Globus pallidus (tissue), 1 donor: ENCODE data around the gene NDUFA6.
A peak's percentile ranks its signal among the peaks of the same experiment; 100 is the strongest.
"Not testable (repeated sequence)": the region's sequence is repeated elsewhere in the genome, so short reads cannot be mapped to it uniquely, and the experiment has no call there.

Experiments
- DNase-seq: peaks from one replicate; pipeline ENCODE4 v3.0.0-alpha.2; 2015; ENCODE audit warnings: low spot score

Gene NDUFA6

DNA sequence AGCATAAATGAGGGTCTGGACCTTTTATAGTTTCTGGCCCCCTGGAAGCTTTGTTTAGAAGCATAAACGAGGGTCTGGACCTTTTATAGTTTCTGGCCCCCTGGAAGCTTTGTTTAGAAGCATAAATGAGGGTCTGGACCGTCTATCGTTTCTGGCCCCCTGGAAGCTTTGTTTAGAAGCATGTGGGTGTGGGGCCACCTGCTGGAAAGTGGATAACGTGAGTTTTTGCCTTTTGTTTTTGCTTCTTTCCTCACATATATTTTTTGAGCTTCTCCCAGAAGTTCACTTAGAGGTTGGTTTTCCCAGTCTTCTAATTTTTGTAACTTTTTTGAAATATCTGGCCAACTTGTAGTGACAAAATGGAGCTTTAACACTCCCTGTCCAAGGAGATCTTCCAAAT is 22.2 kb upstream of the NDUFA6 start:
- not testable (repeated sequence) for DNase-seq

DNA sequence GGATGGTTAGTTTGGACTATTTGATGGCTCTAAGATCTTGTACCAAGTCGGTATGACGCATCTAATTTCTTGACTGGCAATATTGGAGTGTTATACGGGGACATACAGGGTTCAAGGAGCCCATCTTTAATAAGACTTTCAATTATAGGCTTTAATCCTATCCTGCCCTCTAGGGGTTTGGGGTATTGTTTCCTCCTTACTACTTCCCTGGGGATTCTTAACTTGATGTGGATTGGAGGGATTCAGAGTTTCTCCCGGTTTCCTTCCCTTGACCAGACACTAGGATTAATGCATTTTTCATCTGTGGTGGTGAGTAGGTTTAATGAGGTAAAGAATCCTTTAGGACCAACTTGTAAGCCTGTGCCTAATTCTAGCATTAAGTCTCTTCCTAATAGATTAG is 21.2 kb upstream of the NDUFA6 start:
- DNase-seq: no peak

DNA sequence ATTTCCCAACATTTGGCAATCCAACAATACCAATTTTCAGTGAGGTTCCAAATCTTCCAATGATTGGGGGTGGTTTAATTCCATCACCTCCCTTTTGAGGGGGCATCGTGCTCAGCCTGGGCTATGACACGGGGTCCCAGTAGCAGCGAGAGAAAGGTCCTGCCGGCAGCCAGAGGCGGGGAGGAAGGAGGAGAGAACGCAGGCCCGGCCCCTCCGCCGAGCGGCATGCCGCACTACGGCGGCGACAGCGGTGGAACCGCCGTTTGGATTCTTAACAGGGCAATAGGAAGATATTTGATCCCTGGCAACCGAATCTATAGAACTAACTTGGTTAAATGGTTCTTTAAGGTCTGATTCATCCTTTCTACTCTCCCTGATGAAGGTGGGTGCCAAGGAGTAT is 18.3 kb upstream of the NDUFA6 start:
- DNase-seq: no peak

DNA sequence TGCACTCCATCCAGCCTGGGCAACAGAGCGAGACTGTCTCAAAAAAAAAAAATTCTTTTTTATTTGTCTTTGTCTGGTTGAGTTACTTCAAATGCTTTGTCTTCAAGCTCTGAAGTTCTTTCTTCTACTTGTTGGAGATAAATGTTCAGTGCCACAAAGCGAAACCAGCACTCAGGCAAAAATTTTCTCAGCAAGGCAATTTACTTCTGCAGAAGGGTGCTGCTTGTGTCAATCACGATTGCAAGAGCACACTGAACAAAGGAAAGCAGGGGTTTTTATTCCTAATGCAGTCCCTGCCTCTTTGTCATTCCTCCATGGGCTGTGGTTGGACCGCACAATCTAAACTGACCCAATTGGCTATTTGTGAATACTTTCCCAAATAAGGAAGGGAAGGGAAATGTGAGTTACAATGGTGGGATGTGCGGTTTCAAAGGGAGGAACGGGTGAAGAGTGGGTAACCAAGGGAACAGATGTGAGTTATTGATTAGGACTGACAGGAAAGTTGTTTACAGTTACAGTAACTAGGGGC is 13.8 kb upstream of the NDUFA6 start:
- DNase-seq: not testable (repeated sequence)

DNA sequence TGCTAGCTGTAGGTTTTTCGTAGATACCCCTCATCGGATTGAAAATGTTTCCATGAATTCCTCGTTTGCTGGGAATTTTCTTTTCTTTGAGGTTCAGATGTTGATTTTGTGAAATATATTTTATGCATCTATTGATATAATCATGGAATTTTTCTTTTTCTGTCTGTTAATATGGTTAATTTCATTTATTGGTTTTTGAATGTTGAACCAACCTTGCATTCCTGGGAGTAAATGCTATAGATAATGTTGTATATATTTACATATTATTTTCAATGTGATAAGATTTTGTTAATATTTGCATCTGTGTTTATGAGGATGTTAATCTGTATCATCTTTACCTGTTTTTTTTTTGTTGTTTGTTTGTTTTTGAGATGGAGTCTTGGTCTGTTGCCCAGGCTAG is 10.6 kb upstream of the NDUFA6 start:
- DNase-seq: no peak

DNA sequence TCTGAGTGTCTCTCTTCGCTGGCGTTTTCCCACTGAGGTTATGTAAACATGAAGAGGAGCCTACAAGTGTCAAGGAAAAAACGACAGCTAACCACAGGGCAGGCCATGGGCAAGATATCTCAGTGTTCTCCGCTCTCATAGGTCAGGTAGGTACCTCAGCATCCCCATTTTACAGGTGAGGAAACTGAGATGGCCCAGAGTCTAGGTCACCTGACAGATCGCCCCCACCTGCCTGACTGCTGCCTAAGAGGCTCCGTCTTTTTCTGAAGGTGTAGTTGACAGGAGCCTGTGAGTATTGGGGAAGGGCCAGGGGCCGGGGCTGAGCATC is 847 bp upstream of the NDUFA6 start:
- no peak for DNase-seq

DNA sequence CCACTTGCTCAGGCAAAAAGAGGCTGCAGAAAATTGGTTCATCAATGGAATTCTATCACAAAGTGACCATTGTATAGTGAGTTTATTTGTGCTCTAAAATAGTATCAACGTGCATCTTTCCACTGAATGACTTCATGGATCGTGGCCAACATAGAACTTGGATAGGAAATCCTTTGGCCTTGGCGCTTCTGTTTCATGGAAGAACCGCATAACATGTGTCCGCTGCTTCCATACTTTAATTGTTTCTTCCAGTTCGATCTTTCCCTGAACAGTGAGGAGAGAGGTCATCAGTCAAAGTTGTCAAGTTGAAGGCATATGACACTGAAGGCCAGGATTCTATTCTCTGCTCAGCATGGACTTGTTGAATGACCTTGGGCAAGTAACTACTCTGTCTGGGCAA is 4.5 kb downstream of the NDUFA6 start:
- DNase-seq: no peak

DNA sequence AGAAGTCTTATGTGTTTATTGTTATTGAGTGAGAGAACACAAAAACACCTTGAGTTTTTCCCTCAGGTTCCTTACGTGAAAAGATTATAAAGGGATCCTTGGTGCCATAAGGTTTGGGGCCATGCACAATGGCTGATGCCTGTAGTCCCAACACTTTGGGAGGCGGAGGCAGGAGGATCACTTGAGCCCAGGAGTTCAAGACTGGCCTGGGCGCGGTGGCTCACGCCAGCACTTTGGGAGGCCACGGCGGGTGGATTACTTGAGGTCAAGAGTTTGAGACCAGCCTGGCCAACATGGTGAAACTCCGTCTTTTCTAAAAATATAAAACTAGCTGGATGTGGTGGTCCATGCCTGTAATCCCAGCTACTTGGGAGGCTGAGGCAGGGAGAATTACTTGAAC is 5.7 kb downstream of the NDUFA6 start:
- DNase-seq: no peak

DNA sequence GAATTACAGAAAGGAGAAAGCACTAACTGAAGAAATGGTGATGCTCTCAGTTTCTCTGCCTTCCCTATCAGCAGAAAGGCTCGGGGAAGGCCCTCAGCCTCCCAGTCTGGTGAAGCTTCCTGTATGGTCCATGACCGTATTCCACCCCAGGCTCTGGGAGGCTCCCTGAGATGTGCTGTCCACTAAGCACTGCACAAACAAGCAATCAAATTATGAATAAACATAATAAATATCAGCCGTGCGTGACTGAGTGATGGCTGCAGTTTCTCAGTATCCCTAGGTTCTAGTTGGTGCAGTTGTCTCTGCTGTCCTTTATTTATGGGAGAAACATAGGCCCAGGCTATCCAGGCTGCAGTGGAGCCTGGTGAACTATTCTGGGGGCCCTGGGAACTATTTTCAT is 7.5 kb downstream of the NDUFA6 start:
- no peak for DNase-seq

DNA sequence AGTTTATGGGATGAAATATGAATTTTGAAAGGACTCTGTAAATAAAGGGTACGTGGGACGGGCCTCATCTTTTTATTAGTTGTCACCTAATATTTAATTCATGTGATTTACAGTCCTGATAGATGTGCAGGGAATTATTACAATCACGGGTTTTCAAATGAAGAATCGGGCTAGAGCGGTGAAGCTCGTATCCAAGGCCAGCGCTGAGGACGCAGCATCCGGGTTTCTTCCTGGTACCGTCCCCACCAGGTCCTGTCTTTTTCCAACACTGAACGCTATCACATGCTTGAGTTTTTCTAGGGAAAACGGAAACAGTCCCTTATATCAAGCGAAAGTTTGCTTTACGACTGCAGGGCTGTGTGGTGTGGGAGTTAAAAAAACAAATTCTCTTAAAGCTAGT is 10.3 kb downstream of the NDUFA6 start:
- DNase-seq: peak; percentile 63

DNA sequence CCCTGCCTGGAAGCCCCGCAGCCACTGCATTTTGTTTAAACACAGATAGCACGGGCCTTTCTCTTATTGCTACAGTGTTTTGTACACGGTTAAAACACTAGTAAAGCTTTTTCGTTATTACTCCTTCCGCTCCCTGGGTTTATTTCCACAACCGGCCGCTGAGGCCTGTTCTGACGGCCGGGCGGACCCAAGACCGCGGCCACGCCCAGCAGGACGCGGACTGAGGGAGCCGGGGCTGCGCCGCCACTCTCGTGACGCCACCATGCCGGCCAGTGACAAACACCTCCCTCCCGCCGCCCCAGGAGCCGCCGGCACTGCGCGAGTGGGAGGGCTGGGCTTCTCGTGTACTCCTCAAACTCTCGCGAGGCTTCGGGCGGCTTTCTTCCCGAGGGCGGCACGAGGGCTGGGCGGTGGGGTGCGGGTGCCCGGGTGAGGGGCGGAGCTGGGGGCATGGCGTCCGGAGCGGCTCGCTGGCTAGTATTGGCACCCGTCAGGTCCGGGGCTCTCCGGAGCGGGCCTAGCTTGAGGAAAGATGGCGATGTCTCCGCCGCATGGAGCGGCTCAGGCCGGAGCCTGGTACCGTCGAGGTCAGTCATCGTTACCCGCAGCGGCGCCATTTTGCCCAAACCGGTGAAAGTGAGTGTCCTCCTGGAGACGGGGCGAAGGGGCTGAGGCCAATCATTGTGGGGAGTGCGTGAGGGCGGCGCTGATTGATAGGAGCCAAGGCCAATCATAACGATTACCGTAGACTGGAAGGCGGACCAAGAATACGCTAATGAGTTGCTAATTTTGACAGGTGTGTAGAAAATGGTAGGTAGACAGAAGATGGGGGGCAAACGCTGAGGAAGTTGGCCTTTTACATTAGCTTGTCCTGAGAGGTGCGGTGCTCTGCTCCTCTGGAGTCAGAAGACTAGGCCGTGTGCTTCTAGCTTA is 11.0 kb downstream of the NDUFA6 start, which contains the start of gene SMDT1:
TSS of gene SMDT1 (plus strand) at position 382 of the 933 bp plus-strand sequence. CDS start at position 451, 69 bp downstream.
- peak; percentile 99 for DNase-seq

DNA sequence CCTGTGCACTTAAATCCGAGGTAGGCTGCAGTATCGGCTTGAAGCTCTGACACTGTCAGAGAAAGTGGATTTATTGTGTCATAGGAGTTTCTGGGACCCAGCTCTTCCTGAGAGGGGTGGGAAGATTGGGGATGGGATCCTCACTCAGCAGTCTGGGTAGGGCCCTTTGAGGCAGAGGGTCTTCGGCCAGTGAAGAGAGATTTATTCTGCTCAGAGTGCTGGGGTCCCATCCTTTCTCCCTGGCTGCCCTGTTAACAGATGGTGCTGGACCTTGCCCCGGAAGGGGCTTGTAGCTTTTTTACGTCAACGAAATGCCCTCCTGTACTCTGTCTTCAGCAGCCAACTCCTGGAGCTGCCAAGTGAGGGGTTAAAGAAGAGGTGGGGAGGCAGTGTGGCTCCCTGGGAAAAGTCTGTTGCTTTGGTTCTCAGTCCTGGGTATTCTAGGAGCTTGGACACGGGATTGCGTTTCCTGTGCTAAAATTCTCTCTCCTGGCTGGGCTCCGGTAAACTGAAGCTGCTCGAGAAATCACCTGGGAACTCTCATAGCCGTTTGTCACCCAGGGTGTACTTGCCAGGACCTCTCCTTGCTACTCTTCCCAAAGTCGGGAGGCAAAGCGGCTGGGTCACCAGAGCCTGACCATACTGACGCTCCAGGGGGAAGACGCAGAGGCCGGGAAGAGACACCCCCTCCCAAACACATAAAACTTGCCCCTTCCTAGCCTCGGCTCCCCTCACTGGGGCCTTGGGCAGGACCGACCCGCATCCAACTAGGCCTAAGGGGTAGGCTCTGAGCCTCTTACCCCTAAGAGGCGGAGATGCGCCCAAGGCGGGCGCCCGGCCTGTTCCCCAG is 11.9 kb downstream of the NDUFA6 start:
- no peak for DNase-seq

DNA sequence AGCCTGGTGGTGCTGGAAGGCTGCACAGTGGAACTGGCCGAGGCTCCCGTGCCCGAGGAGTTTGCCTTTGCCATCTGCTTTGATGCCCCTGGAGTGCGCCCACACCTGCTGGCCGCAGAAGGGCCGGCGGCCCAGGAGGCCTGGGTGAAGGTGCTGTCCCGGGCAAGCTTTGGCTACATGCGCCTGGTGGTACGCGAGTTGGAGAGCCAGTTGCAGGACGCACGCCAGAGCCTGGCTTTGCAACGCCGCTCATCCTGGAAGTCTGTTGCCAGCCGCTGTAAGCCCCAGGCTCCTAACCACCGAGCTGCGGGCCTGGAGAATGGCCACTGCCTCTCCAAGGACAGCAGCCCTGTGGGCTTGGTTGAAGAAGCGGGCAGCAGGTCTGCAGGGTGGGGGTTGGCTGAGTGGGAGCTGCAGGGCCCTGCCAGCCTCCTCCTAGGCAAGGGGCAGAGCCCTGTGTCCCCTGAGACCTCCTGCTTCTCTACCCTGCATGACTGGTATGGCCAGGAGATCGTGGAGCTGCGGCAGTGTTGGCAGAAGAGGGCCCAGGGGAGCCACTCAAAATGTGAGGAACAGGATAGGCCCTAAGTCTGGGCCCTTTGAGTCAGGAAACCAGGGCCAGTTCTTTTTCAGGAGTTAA is 13.0 kb downstream of the NDUFA6 start:
- DNase-seq: no peak

DNA sequence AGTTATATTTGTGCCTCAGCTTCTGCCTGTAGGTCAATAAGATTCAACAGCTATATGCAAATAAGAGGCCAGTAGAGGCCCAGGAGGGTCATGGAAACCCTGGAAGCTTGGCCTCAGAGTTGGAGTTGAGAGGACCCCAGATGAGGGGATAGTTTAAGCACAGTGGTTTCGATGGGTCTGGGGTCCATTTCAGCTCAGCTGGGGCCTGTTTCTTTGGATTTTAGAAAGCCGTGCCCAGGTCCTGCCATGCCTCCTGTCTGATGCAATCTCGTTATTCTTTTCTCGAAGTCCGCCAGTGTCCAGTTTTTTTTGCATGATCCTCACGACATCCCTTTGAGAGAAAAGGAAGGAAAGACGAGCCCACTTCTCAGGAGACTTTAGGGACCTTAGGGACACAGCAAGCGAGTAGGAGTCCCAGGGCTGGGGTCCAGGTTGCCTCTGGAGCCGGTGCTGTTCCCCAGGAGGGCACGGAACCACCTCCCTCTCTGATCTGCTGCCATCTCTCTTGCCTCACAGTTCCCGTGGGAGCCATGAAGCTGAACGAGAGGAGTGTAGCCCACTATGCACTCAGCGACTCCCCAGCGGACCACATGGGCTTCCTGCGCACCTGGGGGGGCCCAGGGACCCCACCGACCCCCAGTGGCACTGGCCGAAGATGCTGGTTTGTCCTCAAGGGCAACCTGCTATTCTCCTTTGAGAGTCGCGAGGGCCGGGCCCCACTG is 13.6 kb downstream of the NDUFA6 start:
- DNase-seq: no peak

DNA sequence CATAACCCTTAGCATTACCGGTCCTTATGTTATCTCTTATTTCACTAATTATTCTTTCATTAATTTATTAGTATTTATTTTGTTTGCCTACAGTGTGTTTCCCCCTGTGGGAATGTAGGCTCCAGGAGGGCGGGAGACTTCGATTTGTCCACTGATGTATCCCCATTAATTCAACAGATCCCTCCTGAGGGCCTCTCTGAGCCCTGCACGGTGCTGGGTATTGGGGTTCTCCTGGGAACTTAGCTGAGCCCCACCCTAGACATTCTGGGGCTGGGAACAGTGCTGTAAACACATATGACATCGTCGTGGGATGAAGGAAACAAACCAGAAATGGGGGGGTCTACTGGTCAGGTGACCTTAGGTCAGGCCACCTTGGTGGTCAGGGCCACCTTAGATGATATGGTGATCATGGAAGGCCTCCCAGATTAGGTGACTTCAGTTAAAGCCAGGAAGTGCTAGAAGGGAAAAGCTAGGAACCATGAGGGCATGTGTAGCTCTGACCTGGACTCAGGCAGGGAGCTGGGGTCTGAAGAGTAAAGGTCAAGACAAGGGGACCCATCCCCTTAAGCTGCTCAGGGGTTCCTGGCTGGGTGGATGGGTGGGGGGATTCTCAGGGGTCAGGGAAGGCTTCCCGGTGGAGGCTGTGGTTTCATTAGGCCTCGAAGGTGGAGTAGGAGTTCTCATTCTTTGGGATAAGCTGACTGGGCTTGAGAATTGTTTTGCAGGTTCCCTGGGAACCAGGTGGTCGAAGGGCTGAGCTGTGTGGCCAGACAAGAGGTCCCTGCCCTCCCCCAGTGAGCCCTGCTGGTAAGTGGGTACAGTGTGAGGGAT is 15.5 kb downstream of the NDUFA6 start:
- no peak for DNase-seq

DNA sequence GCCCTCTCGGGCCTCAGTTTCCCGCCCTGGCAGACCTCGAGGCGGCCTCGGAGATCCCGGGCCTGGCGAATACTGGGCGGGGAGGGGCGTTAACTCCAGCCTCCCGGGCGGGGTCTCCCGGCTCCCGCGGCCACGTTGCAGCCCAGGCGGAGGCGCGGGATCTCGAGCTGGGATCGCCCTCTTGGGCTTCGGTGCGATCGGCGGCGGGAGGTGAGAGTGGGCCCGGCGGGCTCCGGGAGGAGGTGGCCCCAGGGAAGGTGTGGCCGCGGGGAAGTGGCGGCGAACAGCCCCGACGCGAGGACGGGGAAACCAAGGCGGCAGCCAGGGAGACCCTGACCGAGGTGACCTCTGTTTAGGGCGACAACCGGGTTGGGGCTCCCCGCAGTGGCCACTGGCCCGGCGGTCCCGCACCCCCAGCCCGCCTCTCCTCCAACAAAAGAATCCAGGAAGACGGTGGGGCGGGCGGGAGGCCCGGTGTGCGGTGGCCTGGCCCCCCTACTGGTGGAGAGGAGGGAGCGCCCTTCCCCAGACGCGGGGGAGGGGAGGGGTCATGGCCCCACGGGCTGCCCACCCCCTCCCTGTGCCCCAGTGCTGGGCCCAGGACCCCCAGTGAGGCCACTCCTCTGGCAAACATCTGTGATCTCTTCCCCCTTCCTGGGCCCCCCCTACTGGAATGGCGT is 16.3 kb downstream of the NDUFA6 start, which contains the start of gene PHETA2:
TSS of gene PHETA2 (plus strand) at position 117 of the 680 bp plus-strand sequence. CDS start 3,046 bp downstream, outside the sequence.
- DNase-seq: no peak

DNA sequence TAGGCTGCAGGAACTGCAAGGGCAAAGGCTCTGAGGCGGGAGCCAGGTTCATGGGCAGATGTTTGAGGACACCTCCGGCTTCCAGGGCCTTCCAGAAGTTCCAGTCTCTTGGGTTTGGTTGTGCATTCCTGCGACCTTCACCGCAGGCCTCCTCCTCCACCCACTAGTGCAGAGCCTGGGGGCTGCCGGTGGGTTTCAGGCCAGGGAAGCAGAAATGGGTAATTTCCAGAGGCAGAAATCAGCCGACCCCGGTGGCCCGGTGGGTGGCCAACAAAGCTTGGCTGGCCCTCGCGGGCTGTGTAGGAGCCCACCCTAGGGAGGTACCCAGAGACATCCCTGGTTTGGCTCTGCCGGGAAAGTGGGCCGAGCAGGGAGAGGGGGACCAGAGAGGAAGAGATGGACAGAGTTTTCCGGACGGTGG is 16.9 kb downstream of the NDUFA6 start:
- DNase-seq: no peak

DNA sequence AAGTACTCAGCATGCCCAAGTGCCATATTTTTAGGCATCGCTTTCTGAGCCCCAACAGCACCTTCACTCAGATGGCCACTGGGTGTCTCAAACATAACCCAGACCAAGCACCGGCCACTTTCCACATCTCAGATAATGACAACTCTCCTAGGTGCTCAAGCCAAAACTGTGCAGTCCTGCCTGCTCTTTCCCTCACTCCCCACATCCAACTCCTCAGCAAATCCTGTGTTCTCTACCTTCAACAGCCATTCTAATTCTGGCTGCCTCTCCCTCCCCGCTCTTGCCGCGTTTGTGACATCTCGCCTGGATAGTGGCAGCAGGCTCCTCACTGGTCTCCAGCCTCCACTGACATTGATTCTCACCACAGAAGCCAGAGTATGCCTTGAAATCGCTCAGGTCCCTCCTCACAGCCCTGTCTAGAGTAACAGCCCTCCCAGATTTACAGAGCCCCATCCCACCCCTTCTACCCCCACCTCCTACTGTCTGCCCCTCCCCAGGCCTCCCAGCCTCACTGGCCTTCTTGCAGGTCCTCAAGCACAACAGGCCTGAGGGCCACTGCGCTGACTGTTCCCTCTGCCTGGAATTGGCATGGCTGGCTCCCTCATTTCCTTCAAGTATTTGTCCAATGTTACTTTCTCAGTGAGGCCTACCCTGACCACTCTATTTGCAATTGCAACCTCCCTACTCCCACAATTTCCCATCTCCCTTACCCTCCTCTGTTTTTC is 17.8 kb downstream of the NDUFA6 start:
- DNase-seq: no peak

DNA sequence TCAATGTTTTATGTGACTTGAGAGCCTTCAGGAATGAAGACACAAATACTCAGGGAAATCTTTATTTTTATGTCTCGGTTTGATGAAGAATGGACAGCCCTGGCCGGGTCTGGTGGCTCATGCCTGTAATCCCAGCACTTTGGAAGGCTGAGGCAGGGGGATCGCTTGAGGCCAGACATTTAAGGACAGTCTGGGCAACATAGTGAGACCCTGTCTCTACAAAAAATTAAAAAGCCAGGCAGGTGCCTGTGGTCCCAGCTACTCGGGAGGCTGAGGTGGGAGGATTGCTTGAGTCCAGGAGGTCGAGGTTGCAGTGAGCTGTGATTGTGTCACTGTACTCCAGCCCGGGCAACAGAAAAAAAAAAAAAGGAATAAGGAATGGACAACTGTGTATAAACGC is 19.1 kb downstream of the NDUFA6 start:
- not testable (repeated sequence) for DNase-seq
